ENCODE data around the gene CETN1. TPM values are rescaled to one million over a fixed set of nuclear protein-coding genes. Genes with fewer than 3 reads are reported as not detected.

Gene CETN1
- total RNA-seq, 1 experiment from 2014 or later, result not detected

DNA sequence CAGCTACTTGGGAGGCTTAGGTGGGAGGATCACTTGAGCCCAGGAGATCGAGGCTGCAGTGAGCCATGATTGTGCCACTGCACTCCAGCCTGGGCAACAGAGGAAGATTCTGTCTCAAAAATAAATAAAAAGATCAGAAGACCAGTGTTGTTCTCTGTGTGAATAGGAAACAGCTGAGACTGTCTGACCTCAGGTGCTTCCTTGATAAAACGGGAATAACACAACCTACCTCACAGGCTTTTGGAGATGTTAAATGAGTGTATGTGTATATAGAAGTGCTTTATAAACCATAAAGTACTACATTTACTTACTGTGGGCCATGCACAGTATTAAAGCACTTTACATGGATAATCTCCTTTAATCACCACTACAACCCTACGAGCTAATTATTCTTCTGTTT, 9.9 kb upstream of the CETN1 start:
- no peaks in the 10 kb centered on the region for H3K9me3 ChIP-seq (ENCODE audit: low read depth, low read length, poor library complexity, severe bottlenecking)
- BruUV-seq (replicated peaks), result no TSS peak
- no peak overlapping the region for H3K4me3 ChIP-seq (ENCODE audit: low read depth, low read length, poor library complexity, severe bottlenecking)
- intact Hi-C loops (cut with micrococcal nuclease; ENCODE audit: unreplicated experiment), result no loop called here
- ChIA-PET CTCF (no interaction called here), POLR2A (ENCODE audit: low non-redundant PET) (no interaction called here)
- H3K27me3 ChIP-seq (replicated peaks; ENCODE audit: insufficient read depth, low read depth, low read length, poor library complexity), result no peaks in the 10 kb centered on the region
- TF ChIP-seq EZH2 (IDR thresholded peaks at IDR 0.05; ENCODE audit: borderline replicate concordance, low read depth, low read length, poor library complexity, severe bottlenecking), result no peak
- TF ChIP-seq, protein P1, sequence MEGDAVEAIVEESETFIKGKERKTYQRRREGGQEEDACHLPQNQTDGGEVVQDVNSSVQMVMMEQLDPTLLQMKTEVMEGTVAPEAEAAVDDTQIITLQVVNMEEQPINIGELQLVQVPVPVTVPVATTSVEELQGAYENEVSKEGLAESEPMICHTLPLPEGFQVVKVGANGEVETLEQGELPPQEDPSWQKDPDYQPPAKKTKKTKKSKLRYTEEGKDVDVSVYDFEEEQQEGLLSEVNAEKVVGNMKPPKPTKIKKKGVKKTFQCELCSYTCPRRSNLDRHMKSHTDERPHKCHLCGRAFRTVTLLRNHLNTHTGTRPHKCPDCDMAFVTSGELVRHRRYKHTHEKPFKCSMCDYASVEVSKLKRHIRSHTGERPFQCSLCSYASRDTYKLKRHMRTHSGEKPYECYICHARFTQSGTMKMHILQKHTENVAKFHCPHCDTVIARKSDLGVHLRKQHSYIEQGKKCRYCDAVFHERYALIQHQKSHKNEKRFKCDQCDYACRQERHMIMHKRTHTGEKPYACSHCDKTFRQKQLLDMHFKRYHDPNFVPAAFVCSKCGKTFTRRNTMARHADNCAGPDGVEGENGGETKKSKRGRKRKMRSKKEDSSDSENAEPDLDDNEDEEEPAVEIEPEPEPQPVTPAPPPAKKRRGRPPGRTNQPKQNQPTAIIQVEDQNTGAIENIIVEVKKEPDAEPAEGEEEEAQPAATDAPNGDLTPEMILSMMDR (conservative IDR thresholded peaks at IDR 0.05; ENCODE audit: low read depth, low read length), result no peak
- DNase-seq (ENCODE audit: low spot score), result no peak
- H3K27ac ChIP-seq (ENCODE audit: low read depth, low read length, poor library complexity, severe bottlenecking), result no peak overlapping the region
- H3K4me1 ChIP-seq (ENCODE audit: insufficient read depth, low read length, poor library complexity, severe bottlenecking), result no peaks in the 10 kb centered on the region
- H3K36me3 ChIP-seq (ENCODE audit: insufficient read depth, low read length, poor library complexity, severe bottlenecking), result no peaks in the 10 kb centered on the region

DNA sequence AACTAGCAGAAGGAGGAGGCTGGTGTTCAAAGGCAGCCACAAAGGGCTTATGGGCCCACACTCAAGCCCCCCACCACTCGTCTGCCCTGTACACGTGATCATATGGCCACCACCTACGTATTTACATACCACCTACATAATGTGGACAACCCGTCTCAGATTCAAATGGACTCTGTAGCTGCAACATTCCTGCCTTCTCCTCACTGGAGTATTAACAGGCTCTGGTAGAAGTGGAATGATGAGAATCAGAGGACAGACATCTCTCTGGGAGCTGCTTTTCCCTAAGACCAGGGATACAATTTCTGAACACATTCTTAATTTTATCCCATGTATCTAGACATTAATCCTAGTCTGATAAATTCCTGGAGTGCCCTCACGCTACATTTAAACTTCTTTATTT, 9.5 kb upstream of the CETN1 start:
- BruUV-seq (replicated peaks), result no TSS peak
- CTCF ChIA-PET, result no interaction called here
- Histone ChIP-seq H3K4me3 (ENCODE audit: low read depth, low read length, poor library complexity, severe bottlenecking) (no peak overlapping the region), H3K9me3 (ENCODE audit: low read depth, low read length, poor library complexity, severe bottlenecking) (no peaks in the 10 kb centered on the region), H3K27ac (ENCODE audit: low read depth, low read length, poor library complexity, severe bottlenecking) (no peak overlapping the region), H3K27me3 (replicated peaks; ENCODE audit: insufficient read depth, low read depth, low read length, poor library complexity) (no peaks in the 10 kb centered on the region), H3K4me1 (ENCODE audit: insufficient read depth, low read length, poor library complexity, severe bottlenecking) (no peaks in the 10 kb centered on the region), H3K36me3 (ENCODE audit: insufficient read depth, low read length, poor library complexity, severe bottlenecking) (no peaks in the 10 kb centered on the region)
- TF ChIP-seq EZH2 (IDR thresholded peaks at IDR 0.05; ENCODE audit: borderline replicate concordance, low read depth, low read length, poor library complexity, severe bottlenecking), result no peak
- TF ChIP-seq, protein P1 (conservative IDR thresholded peaks at IDR 0.05; ENCODE audit: low read depth, low read length), result no peak
- POLR2A ChIA-PET (ENCODE audit: low non-redundant PET), result no interaction called here
- intact Hi-C loops (cut with micrococcal nuclease; ENCODE audit: unreplicated experiment), result no loop called here
- no peak for DNase-seq (ENCODE audit: low spot score)

DNA sequence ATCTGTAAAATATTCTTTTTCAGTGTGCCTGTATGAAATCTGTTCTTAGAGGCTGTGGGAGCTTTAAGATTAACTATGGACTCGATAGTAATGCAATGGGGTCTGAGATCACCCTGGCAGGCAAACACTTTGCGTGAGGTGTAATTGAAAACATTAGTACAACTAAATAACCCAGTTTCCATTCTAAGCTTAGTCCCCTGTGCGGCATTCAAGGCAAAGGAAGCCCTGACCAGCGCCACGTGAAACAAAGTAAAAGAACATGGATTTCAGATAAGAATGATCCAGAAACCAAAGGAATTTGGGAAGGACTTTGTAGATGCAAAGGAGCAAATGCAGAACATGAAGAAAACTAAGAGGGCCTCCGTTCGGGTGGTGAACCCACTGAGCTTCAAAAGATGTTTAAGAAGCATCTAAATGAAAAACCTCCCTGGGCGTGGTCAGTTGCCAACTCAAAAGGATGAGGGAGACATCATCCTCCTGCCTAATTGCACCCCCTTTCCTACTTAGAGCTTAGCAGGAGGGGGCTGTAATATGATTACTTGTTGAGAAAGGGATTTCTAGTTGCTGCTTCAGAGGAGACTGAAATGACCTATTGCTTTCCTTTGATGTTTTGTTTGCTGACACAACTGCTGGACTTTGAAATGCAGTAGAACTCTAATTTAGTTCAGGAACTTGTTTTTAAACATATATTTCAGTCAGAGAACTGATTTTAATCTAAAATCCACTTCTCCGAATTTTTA, 7.9 kb upstream of the CETN1 start:
- H3K4me1 ChIP-seq (ENCODE audit: insufficient read depth, low read length, poor library complexity, severe bottlenecking), result no peaks in the 10 kb centered on the region
- no peaks in the 10 kb centered on the region for H3K27me3 ChIP-seq (replicated peaks; ENCODE audit: insufficient read depth, low read depth, low read length, poor library complexity)
- intact Hi-C loops (cut with micrococcal nuclease; ENCODE audit: unreplicated experiment), result no loop called here
- POLR2A ChIA-PET (ENCODE audit: low non-redundant PET), result no interaction called here
- DNase-seq (ENCODE audit: low spot score), result no peak
- no TSS peak for BruUV-seq (replicated peaks)
- CTCF ChIA-PET, result no interaction called here
- H3K4me3 ChIP-seq (ENCODE audit: low read depth, low read length, poor library complexity, severe bottlenecking), result no peak overlapping the region
- TF ChIP-seq EZH2 (IDR thresholded peaks at IDR 0.05; ENCODE audit: borderline replicate concordance, low read depth, low read length, poor library complexity, severe bottlenecking), result no peak
- TF ChIP-seq, protein P1 (conservative IDR thresholded peaks at IDR 0.05; ENCODE audit: low read depth, low read length), result no peak
- no peak overlapping the region for H3K27ac ChIP-seq (ENCODE audit: low read depth, low read length, poor library complexity, severe bottlenecking)
- H3K9me3 ChIP-seq (ENCODE audit: low read depth, low read length, poor library complexity, severe bottlenecking), result no peaks in the 10 kb centered on the region
- H3K36me3 ChIP-seq (ENCODE audit: insufficient read depth, low read length, poor library complexity, severe bottlenecking), result no peaks in the 10 kb centered on the region

Measured in A673 (cell line).